Measurements from ENCODE around the gene CACHD1.
"Not testable (repeated sequence)": the region's sequence is repeated elsewhere in the genome, so short reads cannot be mapped to it uniquely, and the experiment has no call there.

GRCh38 chr1:64740687-64741086 is 270.8 kb downstream of the CACHD1 start:
- TF ChIP-seq CTCF (conservative IDR thresholded peaks at IDR 0.05 in 1 of 2, IDR thresholded peaks at IDR 0.05 in 1 of 2; ENCODE audit: low read depth in 1 of 2, low read length in 2 of 2); EZH2 (IDR thresholded peaks at IDR 0.05; ENCODE audit: low read length, missing control alignments): not testable (repeated sequence)
